K562 (cell line): ENCODE measurements around the gene ZMYND19. TPM values are rescaled to one million over a fixed set of nuclear protein-coding genes. Genes with fewer than 3 reads are reported as not detected.

ENCODE experiments used
- ATF7 ChIP-seq: fragments of 450-650 bp; IDR thresholded peaks from 2 replicates; pipeline ENCODE4 v1.7.1; 2014; ENCODE audit warnings: mild to moderate bottlenecking, moderate library complexity
- CTBP1 ChIP-seq: fragments of 450-650 bp; IDR thresholded peaks from 2 replicates; pipeline ENCODE4 v1.6.1; 2016; ENCODE audit warnings: borderline replicate concordance
- ELF1 ChIP-seq: fragments of 200-800 bp; sonication (Bioruptor generic); IDR thresholded peaks from 2 replicates; pipeline ENCODE4 v1.6.1; 2016; ENCODE audit warnings: missing genetic modification characterization, missing compliant biosample characterization
- FOXK2 ChIP-seq, 2 experiments: fragments of 450-650 bp; IDR thresholded peaks in 1 of 2; conservative IDR thresholded peaks in 1 of 2; 2 replicates each; pipeline ENCODE4 v1.6.1; 2016; ENCODE audit warnings: low read depth in 2 of 2, mild to moderate bottlenecking in 1 of 2
- HNRNPLL ChIP-seq: fragments of 200-400 bp; formaldehyde crosslinking; IDR thresholded peaks from 2 replicates; pipeline ENCODE4 v1.6.1; 2017; ENCODE audit warnings: low read length, low read depth, mild to moderate bottlenecking; ENCODE audit not compliant: poor library complexity, severe bottlenecking
- MEIS2 ChIP-seq: fragments of 450-650 bp; IDR thresholded peaks from 2 replicates; pipeline ENCODE4 v1.6.1; 2014; ENCODE audit warnings: mild to moderate bottlenecking; ENCODE audit not compliant: partially characterized antibody
- MITF ChIP-seq: IDR thresholded peaks from 2 replicates; pipeline ENCODE4 v1.6.1; 2014; ENCODE audit warnings: antibody characterized with exemption
- PBX2 ChIP-seq, 2 experiments: IDR thresholded peaks in 1 of 2; conservative IDR thresholded peaks in 1 of 2; 2 replicates each; pipeline ENCODE4 v1.6.1; 2016; ENCODE audit warnings: low read depth in 2 of 2, mild to moderate bottlenecking in 1 of 2, missing compliant biosample characterization in 1 of 2, missing genetic modification characterization in 1 of 2, moderate library complexity in 1 of 2
- RCOR1 ChIP-seq, 2 experiments: IDR thresholded peaks; 2 replicates each; pipeline ENCODE4 v1.6.1; 2012; ENCODE audit warnings: low read depth in 2 of 2, low read length in 2 of 2, borderline replicate concordance in 1 of 2, improper control_type of control experiment in 1 of 2
- SAP30 ChIP-seq: fragments of 200-600 bp; sonication (generic); IDR thresholded peaks from 2 replicates; pipeline ENCODE4 v1.6.1; 2012; ENCODE audit warnings: borderline replicate concordance, low read depth, mild to moderate bottlenecking, moderate library complexity, low read length, control low read depth, inconsistent platforms; ENCODE audit not compliant: insufficient read depth, poor library complexity, severe bottlenecking
- SMARCA4 ChIP-seq: fragments of 450-650 bp; IDR thresholded peaks from 2 replicates; pipeline ENCODE4 v1.6.1; 2016
- SMC3 ChIP-seq: conservative IDR thresholded peaks from 2 replicates; pipeline ENCODE4 v1.6.1; 2011; ENCODE audit warnings: low read depth, low read length, improper control_type of control experiment; ENCODE audit not compliant: insufficient read depth
- ZBTB7A ChIP-seq: IDR thresholded peaks from 2 replicates; pipeline ENCODE4 v1.6.1; 2011; ENCODE audit warnings: low read depth, mild to moderate bottlenecking, low read length, moderate library complexity, borderline replicate concordance; ENCODE audit not compliant: control insufficient read depth
- ZNF696 ChIP-seq: fragments of 250-450 bp; sonication (Bioruptor Pico); conservative IDR thresholded peaks from 2 replicates; pipeline ENCODE4 v1.4.0; 2020; ENCODE audit warnings: mild to moderate bottlenecking, moderate library complexity
- ZNF785 ChIP-seq: fragments of 250-450 bp; sonication (Bioruptor Pico); IDR thresholded peaks from 2 replicates; pipeline ENCODE4 v1.4.0; 2020; ENCODE audit warnings: mild to moderate bottlenecking
- polyA plus RNA-seq, 8 experiments: library from polyadenylated mRNA; depleted of rRNA in 4 of 8; stranded (reverse) in 5 of 8; unstranded in 3 of 8; fragments of >200 nt; fragmentation: Nextera tagmentation in 2 of 8; fragmentation: Illumina TruSeq in 1 of 8; extraction: Ambion mirVana in 2 of 8; extraction: Trizol in 1 of 8; gene quantifications; 2 replicates each; pipeline versions ENCODE4 v1.2.1 to v1.2.3, GENCODE V29; 2011 to 2014; ENCODE audit warnings: inconsistent platforms in 1 of 8, missing spikeins in 1 of 8
- total RNA-seq, 7 experiments: library from RNA; depleted of rRNA in 6 of 7; stranded (reverse); fragments of >200 nt in 6 of 7; fragmentation: Illumina TruSeq in 2 of 7; extraction: Trizol in 2 of 7; gene quantifications; 2 replicates each; pipeline versions ENCODE4 v1.2.1 to v1.2.3, GENCODE V29; 2011 to 2021; ENCODE audit warnings: low replicate concordance in 1 of 7
- TF ChIP-seq, protein P1 (sequence below): fragments of 450-650 bp; formaldehyde crosslinking; IDR thresholded peaks from 2 replicates; pipeline ENCODE4 v1.4.0; 2020; ENCODE audit warnings: mild to moderate bottlenecking, moderate library complexity
- TF ChIP-seq, protein P2 (sequence below): sonication (generic); formaldehyde crosslinking; IDR thresholded peaks from 2 replicates; pipeline ENCODE4 v1.9.0; 2022; ENCODE audit warnings: mild to moderate bottlenecking, missing genetic modification reagents
- TF ChIP-seq, protein P3 (sequence below), 2 experiments: IDR thresholded peaks; 2 replicates each; pipeline ENCODE4 v1.6.1; 2012; ENCODE audit warnings: improper control_type of control experiment in 2 of 2, low read depth in 2 of 2, low read length in 2 of 2, borderline replicate concordance in 1 of 2

ZMYND19 gene
- total and polyA plus RNA-seq, 9 of the 15 experiments (the other 6 are each of a cell fraction or from before 2014, with no cell fraction given) = 1.0 to 86.7 (median 44.0) TPM

DNA sequence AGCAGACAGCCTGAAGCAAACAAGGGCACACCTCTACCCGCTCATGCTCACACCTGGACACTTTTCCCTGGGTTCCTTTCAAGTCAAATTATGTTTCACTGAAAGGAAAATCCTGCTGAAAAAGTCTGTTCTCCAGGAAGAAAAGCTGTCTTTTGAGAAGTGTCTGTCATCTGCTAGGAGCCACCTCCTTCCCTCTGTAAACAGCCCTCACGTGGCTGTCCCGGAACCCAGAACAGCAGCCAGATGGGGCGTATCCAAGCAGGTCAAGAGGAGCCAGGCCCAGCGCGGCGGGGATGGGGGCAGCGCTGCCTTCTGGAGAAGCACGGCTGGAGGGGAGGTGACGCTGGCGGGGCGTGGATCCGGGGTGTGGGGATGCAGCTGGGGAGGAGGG, 40.1 kb downstream of the ZMYND19 start, which contains the start of gene PNPLA7 (continued):
- TF ChIP-seq SMC3 = no peak
- peak; percentile 18; the same call in 1 of the 2 replicates for TF ChIP-seq ATF7
- TF ChIP-seq, protein P1, sequence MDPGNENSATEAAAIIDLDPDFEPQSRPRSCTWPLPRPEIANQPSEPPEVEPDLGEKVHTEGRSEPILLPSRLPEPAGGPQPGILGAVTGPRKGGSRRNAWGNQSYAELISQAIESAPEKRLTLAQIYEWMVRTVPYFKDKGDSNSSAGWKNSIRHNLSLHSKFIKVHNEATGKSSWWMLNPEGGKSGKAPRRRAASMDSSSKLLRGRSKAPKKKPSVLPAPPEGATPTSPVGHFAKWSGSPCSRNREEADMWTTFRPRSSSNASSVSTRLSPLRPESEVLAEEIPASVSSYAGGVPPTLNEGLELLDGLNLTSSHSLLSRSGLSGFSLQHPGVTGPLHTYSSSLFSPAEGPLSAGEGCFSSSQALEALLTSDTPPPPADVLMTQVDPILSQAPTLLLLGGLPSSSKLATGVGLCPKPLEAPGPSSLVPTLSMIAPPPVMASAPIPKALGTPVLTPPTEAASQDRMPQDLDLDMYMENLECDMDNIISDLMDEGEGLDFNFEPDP (CRISPR knock-in tag) = no peak
- TF ChIP-seq ZNF696 = no peak
- TF ChIP-seq SMARCA4 = no peak
- peak; percentile 72 for TF ChIP-seq MEIS2
- peak; percentile 46 for TF ChIP-seq ELF1 (tag)
- TF ChIP-seq ZNF785 = no peak
- peak; percentile 59; the same call in 1 of the 2 replicates for TF ChIP-seq CTBP1
- peak; percentile 54; the same call in 1 of the 2 replicates for TF ChIP-seq ZBTB7A
- TF ChIP-seq FOXK2 (conservative IDR thresholded peaks at IDR 0.05 in 1 of 2, IDR thresholded peaks at IDR 0.05 in 1 of 2; ENCODE audit: low read depth in 2 of 2) = peak; percentile 99 to 100
- TF ChIP-seq PBX2 (CRISPR knock-in tag; IDR thresholded peaks at IDR 0.05; ENCODE audit: low read depth) = no peak
- TF ChIP-seq PBX2 (tag; conservative IDR thresholded peaks at IDR 0.05; ENCODE audit: low read depth) = peak; percentile 54
- no peak for TF ChIP-seq HNRNPLL
- TF ChIP-seq, protein P2, sequence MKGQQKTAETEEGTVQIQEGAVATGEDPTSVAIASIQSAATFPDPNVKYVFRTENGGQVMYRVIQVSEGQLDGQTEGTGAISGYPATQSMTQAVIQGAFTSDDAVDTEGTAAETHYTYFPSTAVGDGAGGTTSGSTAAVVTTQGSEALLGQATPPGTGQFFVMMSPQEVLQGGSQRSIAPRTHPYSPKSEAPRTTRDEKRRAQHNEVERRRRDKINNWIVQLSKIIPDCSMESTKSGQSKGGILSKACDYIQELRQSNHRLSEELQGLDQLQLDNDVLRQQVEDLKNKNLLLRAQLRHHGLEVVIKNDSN (CRISPR knock-in tag) = peak; percentile 94
- TF ChIP-seq SAP30 = peak; percentile 41
- peak; percentile 30; the same call in 1 of the 2 replicates for TF ChIP-seq MITF
- TF ChIP-seq, protein P3, sequence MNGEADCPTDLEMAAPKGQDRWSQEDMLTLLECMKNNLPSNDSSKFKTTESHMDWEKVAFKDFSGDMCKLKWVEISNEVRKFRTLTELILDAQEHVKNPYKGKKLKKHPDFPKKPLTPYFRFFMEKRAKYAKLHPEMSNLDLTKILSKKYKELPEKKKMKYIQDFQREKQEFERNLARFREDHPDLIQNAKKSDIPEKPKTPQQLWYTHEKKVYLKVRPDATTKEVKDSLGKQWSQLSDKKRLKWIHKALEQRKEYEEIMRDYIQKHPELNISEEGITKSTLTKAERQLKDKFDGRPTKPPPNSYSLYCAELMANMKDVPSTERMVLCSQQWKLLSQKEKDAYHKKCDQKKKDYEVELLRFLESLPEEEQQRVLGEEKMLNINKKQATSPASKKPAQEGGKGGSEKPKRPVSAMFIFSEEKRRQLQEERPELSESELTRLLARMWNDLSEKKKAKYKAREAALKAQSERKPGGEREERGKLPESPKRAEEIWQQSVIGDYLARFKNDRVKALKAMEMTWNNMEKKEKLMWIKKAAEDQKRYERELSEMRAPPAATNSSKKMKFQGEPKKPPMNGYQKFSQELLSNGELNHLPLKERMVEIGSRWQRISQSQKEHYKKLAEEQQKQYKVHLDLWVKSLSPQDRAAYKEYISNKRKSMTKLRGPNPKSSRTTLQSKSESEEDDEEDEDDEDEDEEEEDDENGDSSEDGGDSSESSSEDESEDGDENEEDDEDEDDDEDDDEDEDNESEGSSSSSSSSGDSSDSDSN (IDR thresholded peaks at IDR 0.05; ENCODE audit: borderline replicate concordance in 1 of 2, low read depth in 2 of 2, low read length in 2 of 2) = peak in 1 of 2 experiments; percentile 56; a peak in 1 of 4 replicates
- peak in 1 of 2 experiments; percentile 62; a peak in 2 of 4 replicates for TF ChIP-seq RCOR1 (IDR thresholded peaks at IDR 0.05; ENCODE audit: borderline replicate concordance in 1 of 2, low read depth in 2 of 2, low read length in 2 of 2)
